Measurements from ENCODE around the gene RAP1GAP.
A peak's percentile ranks its signal among the peaks of the same experiment; 100 is the strongest.
"Not testable (repeated sequence)": the region's sequence is repeated elsewhere in the genome, so short reads cannot be mapped to it uniquely, and the experiment has no call there.

The RAP1GAP gene

DNA sequence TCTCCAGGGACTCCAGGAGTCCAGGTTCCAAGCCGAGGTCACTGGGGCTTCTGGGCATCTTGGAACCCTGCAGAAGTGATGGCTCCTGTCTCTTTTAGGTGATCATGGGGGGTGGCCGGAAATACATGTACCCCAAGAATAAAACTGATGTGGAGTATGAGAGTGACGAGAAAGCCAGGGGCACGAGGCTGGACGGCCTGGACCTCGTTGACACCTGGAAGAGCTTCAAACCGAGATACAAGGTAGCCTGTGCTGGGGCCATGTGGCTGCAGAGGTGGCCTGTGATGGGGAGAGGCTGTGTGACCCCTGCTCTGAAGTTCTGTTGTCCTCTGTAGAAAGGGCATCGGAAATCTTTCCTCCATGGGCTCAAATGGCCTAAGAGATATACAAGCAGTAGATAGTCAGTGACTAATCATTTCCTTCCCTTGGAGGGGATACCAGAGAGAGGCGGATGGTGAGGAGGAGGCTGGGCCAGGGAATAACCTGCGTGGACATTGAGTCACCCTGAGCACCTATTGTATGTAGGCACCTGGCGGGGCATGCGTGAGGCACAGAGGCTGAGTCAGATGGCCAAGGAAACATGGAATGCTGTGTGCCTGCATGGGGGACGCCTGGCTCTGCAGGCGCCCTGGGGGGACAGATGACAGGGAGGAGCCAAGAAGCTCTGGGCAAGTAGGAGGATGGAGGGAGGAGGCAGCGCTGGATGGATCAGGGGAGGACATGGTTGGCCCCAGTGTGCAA lies 101.0 kb downstream of the RAP1GAP start:
- DNase-seq = no peak

DNA sequence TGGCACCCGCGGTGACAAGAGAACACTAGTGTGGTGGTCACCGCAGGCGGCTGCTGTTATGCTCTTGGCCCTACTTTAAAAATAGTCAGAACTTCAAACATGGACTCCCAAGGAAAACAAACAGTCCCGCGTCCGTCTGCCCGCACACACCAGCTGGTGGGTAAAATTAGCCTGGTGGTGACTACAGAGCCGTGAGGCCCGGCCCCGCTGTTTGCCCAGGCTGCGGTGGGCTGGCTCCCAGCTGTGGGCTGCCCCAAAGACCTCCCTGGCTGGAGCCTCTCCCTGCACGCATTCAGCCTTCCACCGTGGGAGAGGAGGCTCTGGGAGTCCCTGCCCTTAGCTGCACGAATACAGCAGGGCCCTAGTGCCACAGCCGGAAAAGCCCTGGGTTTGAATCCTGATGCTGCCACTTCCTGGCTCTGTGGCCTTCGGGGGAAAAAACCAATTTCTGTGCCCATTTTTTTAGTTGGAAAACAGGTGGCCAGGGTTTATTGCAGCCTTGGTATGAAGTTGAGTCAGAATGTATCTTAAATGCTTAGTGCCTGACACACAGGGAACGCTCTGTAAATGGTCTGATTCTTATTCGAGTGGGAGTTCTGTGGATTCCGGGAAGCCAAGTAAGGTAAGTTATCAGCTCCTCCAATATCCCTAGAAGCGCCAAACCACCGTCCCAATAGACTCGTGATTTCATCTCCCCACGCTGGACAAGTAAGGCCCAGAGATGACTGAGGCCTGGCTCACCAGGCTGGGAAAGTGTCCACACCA lies 101.7 kb downstream of the RAP1GAP start:
- DNase-seq = peak; percentile 59

DNA sequence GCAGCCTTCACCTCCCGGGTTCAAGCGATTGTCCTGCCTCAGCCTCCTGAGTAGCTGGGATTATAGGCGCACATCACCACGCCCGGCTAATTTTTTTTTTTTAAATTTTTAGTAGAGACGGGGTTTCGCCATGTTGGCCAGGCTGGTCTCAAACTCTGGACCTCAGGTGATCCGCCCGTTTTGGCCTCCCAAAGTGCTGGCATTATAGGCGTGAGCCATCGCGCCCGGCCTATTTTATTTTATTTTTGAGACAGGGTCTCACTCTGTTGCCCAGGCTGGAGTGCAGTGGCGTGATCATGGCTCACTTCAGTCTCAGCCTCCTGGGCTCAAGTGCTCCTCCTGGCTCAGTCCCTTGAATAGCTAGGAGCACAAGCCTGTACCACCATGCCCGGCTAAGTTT lies 102.8 kb downstream of the RAP1GAP start:
- not testable (repeated sequence) for DNase-seq

DNA sequence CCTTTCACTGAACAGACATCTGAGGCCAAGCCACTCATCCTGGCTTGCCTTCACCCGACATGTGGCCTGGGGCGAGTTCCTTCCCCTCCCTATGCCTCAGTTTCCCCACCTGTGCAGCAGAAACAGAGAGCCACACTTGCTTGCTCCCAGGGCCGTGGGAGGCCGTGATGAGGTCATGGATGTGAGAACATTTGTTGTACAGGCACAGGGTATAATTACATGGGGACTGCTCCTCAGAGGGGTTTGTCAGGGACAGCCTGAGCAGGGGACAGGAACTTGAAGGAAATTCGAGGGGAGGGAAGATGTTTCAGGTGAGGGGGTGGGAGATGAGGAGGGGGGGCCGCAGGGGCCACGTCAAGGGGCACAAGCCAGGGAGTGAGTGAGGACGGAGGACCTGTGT lies 103.9 kb downstream of the RAP1GAP start:
- no peak for DNase-seq

DNA sequence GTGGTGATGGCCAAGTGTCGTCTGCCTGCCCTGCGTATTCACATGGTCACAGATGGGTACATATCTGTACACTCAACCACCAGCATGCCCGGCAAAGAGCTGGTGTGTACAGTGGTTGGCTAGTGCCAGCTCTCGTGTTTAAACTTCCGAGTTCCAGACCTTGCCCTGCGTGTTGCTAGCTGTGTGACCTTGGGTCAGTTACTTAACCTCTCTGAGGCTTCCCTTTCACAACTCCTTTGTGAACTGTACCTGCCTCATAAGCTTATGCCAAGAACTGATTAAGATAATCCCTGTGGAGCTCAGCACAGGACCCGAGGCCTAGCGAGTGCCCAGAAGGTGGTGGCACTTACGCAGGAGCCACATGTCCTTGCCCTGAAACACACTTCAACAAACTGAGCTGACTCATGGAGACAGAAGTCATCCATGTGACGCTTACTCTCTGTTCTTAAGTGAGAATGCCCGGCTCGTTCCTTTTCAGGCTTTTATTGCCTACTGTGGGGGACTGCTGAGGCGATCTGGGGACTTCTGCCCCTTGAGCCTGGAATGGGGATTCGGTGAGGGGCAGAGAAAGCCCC lies 104.5 kb downstream of the RAP1GAP start:
- no peak for DNase-seq

DNA sequence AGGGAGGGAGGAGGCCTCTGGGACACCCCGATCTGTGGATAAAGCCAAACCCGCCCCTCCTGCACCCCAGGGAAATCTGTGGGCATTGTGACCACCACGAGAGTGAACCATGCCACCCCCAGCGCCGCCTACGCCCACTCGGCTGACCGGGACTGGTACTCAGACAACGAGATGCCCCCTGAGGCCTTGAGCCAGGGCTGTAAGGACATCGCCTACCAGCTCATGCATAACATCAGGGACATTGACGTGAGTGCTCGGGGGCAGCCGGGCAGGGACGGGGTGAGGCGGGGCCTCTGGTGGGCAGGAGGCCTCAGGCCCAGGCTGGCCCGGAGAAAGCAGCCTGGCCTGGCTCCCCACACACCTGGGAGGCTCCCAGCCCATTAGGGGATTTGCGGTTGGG lies 105.2 kb downstream of the RAP1GAP start:
- no peak for DNase-seq

DNA sequence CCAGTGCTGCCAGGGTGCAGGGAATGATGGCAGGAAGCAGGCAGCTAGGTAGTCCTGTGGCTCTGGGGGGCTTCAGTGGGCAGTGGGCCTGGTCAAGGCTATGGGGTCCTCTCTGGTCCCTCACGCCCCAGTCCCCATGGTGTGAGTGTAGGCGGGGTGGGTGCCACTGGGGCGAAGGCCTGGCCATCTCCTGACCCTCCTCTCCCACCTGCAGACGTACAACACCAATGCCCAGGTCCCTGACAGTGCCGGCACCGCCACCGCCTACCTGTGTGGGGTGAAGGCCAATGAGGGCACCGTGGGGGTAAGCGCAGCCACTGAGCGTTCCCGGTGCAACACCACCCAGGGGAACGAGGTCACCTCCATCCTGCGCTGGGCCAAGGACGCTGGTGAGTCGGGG lies 106.3 kb downstream of the RAP1GAP start:
- DNase-seq = no peak

DNA sequence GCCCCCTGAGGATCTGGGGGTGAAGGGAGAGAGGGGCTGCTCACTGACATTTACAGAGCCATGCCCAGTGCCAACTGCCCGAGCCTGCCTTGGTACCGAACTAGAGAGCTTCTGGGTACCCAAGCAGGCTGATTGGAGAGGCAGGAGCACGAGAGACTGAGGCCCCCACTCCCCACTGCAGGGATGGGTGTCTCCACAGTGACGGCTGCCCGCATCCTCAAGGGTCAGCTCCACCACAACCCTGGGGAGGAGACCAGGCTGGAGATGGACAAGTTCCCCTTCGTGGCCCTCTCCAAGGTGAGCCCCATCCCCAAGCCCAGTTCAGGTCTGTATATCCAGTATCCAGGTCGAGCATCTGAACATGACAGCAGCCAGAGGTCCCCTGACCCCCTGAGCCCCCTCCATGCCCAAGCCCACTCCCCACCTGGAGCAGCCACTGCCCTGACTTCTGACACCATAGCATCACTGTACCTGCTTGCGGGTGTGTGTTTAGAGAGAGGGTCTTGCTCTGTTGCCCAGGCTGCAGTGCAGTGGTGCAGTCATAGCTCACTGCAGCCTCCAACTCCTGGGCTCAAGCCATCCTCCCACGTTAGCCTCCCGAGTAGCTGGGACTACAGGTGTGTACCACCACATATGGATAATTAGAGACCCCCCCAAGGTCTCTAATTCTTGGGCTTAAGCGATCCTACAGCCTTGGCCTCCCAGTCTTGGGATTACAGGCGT lies 108.1 kb downstream of the RAP1GAP start:
- no peak for DNase-seq

DNA sequence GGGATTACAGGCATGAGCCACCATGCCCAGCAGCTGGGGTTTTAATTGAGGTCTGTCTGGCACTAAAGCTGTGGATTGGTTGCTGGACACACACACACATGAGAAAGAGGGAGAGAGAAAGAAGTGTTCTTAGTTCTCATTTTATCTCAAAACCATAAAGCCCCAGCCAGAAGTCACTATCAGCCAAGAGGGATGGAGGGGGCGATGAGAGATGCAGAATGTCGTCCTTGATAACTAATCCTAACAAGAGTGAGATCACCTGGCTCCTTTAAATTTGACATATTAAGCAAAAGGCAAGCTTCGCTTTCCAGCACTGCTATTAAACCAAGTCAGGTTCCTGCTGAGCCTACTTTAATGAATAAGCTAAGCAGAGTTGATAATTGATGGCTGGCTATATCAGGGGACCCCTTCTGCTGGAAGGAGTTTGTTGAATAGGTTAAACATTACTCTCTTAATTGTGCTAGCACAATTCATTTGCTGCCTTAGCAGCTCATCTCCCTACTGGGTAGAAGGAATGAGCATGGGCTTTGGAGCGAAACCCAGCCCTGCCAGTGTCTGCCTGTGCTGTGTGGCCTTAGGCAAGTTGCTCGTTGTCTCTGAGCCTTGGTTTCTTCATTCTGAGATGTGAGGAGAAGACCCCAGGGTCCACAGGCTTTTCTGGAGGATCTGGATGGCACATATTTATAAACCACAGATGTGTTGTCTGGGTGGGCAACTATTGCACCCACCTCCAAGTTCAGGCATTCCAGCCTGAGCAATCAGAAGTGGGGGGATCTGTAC lies 109.2 kb downstream of the RAP1GAP start:
- DNase-seq = no peak

DNA sequence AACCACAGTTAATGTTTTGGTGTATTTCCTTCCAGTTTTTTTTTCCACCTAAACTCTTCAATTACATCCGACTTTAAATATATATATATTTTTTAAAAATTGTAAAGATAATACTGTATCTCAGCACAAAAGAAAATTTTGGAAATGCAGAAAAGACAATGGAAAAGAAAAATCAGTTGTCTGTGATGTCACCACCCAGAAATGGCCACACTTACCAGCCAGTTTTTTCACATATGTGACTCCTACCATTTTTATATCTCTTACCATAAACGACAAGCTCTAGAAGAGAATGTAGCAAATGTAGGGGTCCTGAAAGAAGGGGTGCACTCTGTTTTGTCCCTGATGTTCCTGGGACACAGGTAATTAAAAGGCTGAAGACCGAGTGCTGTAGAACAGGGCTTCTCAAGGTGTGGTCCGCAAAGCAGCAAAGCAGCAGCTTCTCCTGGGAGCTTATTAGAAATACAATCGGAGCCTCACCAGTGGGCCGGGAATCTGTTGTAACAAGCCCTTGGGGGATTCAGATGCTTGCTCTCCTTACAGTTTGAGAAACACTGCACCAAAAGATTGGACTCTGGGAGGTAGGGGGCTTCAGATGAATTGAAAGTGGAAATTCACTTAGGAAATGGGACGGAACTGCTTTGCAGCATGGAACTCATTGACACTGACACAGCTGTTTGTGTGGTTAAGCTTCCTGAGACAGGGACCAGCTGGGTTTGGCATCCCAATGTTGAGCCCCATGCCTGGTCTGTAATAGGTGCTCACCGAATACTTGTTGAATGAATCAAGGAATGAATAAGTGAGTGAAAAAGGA lies 115.8 kb downstream of the RAP1GAP start:
- DNase-seq = no peak

DNA sequence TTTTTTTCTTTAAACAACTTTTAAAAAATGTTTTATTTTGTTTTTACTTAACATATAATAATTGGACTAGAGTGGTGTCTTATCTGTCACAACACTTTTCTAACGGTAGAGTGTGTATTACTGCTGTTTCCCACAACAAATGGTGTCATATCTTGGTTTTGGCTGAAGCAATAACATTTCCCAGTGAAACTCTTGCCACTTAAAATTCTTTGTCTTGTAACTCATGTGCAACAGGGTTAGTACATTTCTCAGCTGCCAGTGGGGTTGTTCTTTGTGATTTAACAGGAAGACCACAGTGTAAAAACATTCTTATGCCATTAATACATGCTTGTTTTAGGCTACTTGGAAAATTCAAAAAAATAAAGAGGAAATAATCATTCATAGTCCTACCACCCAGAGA lies 116.4 kb downstream of the RAP1GAP start:
- no peak for DNase-seq

DNA sequence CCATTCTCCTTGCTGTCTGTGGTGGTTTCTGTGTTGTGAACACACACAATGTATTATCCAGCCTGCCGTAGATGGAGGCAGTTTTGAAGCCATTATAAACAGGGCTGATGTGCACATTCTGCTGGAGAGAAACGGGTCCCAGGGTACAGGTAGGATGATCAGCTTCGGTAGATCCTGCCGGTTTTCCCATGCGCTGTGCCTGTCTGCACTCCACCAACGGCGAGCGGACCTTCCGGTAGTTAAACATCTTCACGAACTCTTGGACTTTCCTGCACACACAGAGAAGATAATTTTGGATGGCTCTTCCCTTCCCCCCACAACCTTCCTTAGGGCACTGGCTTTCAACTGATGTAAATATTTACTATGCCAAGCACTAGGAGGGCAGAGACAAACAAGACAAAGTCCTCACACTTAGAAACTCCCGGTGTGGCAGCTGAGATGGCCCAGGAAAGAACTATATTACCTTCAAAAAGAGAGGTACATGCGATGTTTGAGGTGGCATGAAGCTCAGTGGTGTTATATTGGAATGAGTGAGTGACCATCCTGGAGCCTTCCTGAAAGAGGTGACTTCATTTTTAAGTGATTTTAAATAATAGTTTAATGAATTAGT lies 118.2 kb downstream of the RAP1GAP start:
- no peak for DNase-seq

DNA sequence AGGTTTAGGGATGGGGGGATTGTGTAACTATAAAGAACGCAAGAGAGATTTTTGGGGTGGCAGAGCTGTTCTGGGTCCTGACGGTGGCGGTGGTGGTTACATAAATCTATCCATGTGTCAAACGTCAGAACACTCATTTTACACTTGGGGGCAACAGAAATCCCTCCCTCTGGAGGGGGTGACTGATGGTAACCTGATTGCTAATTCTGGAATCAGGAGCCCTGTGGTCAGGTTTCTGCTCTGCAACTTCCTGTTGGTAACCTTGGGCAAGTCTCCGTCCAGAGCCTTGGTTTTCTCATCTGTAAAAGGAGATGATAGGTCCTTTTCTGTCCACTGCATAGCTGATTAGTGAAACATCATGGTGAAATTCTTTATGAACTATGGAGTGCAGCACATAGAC lies 119.1 kb downstream of the RAP1GAP start:
- DNase-seq = no peak

DNA sequence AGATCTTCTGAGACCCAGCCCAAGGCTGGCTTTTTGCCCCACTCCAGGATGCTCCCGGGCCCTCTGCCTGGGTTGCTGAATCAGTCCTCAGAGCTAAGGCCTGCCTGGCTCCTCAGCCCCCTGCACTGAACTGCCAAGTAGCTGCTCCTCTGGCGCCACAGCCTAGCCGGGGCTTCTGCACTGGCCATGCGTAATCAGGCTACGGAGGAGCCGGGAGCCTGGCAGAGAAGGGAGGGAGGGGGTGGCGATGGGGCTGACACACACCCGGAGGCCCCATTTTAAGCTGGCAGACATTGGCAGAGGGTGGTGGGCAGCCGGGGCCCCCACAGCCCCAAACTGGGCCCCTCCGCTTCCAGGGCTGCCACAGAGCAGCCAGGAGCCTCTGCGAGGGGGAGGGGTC lies 121.3 kb downstream of the RAP1GAP start:
- DNase-seq = no peak

Data from right hindlimb (tissue), 1 donor.